NCI-H2196 (cell line): ENCODE data around the gene ERICH6B.

Experiments
- DNase-seq: peaks from one replicate; lab custom pipeline; 2025; ENCODE audit not compliant: unreplicated experiment; lab: John Stamatoyannopoulos, UW

The ERICH6B gene

DNA sequence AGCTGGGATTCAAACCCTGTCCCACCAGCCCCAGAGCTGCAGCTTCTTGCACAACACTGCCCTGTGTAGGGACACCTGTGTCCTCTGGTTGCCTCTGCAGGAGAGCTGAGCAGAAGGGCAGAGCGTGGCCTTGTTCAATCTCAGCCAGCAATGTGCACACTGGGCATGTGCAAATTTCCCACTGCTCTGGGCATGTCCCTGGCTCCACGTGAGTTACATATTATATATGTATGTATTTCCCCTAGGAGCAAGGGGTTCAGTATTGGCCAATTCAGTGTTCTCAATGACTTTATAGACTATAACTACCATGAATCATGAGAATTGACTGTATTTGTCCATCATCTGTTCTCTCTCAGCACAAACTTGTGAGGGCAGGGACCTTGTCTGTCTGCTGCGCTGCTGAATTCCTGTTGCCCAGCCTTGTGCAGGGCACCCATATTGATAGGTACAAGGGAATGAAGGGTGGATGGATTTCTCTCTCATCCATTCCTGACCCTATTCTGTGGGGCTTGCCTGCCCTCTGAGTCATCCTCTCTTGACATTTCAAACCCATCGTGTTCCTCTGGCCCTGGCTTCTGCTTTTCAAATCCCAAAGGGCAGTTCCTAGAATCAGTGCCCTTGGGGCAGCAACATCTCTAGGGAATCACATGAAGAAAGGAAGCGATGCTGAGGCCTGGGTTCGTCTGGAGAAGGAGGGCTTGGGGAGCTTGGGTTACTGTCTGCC, 69.7 kb downstream of the ERICH6B start:
- no peak for DNase-seq

DNA sequence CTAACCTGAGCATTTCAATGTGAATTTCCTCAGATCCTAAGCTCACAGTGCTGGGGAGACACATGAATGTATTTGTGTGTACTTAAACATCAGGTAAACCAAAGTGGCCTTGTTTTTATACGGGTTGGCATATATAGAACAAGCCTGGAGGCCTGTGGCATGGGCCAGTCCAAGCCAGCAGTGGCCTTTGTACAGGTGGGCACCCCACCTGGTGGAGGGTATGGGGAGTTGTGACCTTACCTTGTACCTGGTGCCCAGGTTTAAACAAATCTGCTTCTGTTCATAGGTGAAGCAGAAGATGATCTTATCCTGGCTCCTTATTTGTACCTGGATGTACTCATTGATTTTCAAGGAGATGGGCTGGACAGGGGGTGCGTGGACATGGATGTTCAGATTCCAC, 71.0 kb downstream of the ERICH6B start:
- no peak for DNase-seq

DNA sequence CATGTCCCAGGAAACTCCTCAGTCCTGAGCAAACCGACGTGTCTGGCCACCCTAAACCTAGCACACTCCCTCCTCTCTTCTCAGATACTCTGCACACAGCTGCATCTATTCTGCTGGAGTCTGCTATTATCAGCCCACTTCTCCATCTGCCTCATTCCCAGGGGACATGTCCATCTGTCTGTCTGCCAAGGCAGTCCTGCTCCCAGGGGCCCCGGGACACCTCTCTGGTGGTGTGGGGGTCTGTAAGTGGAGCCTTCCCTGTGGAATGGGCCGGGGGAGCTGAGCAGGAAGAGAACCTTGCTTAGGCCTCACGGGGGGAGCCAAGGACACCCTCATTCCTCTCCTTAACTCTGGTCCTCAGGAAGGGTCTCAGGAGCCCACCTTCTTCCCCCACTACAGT, 72.7 kb downstream of the ERICH6B start:
- no peak for DNase-seq

DNA sequence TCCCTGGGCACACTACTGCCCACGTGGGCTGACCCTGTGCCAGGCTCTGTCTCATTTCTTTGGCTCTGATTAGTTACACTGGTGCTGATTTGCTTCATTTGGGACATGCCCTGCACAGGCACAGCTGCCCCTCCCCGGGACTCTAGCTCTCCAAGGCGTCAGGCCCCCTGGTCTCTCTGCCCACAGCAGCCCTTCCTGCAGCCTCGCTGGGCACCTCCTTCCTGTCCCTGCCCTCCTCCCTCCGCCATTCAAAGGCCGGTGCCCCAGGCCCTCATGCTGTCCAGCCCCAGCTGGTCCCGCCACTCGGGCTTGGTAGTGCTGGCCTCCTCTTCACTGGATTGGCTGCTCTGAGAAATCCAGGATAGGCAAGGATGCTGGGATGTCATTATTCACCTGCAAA, 73.1 kb downstream of the ERICH6B start:
- no peak for DNase-seq

DNA sequence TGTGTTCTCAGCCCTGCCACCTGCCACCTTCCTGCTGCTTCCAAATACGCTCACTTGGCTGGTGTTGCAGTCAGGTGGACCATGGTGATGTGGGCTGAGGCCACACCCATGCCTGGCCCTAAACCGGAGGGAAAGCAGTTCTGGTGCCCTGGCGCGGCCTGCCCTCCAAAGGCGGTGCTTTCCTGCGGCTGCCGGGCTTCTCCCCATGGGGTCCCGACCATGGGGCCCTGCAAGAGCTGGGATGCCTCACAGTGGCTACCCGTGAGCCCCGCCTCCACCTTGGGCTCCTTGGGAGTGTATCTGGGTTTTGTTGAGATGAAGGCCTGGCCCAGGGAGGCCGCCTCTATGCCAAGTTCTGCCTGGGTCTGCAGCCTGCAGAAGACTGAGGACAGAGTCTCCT, 73.7 kb downstream of the ERICH6B start:
- no peak for DNase-seq

DNA sequence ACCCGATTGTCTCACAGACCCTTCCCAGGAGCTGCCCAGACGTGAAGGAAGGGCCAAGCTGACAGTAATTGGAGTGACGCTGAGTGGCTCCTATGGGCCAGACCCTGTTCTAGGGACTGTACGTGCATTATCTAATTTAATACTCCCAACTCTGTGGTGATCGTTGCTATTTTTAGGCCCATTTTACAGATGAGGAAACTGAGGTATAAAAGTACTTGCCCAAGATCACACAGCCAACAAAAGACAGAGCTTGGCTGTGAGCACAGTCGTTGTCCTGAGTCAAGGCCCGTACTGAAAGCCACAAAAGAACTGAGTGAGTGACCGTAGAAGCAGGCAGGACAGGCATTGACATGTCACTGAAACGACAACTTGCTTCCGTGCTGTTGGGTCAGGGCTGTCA, 74.7 kb downstream of the ERICH6B start:
- DNase-seq, result no peak

DNA sequence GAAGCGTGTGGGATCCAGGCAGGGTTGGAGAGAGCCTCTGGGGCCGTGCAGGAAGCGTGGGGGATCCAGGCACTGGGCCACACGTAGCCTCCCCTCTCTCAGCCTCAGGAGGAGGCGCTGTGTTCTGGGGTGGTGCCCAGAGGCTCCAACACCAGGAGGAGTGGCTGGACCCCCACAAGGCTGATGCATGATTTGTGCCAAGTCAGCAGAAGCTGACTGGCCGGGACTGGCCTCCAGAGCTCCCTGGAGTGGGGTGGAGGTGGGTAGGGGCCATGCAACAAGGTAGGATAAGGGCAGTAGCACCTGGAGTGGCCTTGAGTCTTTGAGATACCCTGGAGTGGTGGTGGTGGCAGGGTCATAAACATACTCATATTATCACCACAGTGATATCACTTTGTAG, 75.3 kb downstream of the ERICH6B start:
- DNase-seq, result no peak

DNA sequence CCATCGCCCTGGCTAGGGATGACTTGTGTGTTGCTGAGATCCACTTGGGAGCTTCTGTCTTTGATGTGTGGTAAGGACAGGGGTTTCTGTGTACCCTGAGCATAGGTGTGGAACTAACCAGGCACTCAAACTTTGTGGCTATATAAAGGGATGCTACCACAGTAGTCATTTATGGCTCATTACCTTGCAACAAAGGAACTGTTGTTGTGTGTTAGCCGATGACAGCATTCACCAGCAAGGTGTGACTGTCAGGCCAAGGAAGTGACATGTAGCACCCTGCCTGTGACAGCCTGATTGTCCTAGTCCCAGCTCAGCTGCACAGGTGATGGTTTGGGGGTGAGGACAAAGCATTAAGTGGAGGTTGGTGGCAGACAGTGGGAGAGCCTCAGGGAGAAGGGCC, 77.2 kb downstream of the ERICH6B start:
- DNase-seq, result no peak

DNA sequence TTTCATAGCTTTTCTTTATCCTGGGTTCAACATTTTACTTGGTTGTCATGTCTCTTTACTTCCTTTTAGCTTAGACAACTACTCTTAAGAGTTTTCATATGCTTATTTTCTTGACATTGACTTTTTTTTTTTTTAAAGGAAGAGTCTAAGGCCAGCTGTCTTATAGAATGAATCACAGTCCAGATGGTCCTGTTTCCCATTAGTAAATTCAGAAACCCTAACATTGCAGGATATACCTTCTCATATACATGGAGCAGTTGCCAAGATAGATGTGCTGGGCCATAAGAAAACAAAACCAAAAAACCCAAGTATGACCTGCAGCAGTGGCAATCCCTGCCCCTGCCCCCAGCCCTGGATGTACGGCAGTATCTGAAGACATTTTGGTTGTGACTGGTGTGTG, 78.0 kb downstream of the ERICH6B start:
- DNase-seq, result no peak

DNA sequence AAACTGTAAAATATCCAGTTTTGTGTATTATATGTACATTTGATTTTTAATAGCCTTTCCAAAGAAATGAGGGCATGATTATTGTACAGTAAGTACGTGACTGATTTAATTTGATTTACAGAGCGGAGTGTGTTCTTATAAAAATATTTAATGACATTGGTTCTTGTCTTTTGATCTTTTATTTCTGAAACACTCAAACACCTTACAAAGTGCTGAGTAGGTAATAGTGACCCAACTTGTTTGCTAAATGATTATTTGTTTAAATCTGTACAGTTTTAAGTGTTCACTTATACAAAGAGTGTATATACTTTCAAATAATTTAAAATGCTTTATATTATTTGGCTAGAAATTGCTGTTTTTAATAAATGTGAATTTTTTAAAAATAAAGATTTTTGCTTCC, 79.3 kb downstream of the ERICH6B start:
- no peak for DNase-seq

DNA sequence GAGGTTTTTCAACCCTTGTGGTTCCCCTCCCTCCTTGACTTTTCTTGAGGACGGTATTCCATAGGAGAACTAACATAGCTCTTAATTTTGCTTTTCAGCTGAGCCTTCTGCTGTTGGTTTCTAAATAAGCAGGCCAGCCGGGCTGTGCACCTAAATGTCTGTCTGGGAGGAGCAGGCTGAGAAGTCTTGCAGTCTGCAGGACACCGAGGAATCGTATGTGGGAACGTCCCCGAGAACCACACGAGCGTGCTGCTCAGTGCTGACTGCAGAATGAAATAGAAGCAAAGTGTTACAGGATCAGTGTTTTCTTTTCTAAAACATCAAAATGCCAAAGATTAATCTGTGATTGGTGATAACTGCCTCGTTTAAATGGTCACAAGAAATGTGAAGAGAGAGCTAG, 80.9 kb downstream of the ERICH6B start:
- no peak for DNase-seq

DNA sequence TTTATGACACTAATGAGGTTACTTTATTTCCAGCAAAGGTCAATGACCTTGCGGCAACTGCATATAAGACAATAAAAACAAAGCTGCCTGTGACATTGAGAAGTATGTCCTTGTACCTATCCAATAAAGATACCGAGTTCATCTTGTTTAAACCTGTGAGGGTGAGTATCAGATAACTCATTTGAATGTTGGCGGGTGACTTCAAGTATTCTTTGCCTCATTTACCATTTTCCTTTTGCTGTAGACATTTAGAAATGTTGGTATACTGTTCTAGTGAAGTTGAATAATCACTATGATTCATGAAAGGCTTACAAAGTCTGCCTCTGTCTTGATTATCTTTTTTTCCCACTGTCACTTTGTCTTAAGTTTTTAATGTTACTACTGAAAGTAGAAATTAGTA, 85.8 kb downstream of the ERICH6B start:
- DNase-seq, result no peak

DNA sequence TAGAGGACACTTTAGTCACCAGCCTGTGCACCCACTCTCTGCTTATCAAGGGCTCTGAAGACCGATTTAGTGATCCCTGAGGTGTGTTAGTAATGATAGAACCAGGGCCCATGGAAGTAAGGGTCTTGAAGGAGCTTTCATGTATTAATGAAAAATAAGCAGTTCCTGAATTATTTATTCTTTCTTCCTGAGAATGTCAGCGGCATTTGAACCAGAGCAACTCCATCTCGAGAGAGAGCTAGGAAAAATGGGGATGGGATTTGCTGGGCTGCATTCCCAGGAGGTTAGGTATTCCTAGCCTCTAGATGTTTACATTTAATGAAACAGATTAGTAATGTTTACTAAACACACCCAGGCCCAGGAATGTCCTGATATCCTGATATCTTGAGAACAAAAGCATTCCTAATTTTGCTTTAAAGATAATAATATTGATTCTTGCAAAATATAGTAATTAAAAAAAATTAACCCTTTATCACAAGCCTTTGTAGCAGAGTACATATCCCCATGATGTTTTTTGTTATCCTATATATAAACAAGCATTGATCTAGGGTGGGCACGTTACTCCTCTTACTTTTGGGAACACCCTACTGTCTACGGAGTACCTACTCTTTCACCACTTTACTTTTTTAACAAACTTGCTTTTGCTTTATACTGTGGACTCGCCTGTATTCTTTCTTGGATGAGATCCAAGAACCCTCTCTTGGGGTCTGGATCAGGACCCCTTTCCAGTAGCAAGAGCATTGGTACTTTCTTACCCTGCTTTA, 87.7 kb downstream of the ERICH6B start:
- DNase-seq, result no peak

DNA sequence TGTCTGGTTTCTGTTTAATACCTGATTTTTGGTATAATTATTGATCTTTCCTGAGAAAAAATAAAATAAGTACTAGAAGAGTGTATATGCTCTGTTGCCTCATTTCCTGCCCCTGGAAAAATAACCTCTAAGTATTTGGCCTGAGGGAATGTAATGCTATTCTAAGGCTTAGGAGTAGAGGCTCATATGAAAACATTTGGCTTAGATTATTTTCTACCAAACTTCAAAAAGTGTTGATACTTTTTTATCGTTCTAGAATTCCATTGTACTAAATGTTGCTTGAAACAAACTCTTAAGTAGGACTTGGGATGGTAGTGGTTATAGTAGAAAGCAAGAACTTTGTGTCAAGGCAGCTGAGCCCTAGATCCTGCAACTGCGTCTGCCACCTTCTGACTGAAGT, 93.0 kb downstream of the ERICH6B start:
- no peak for DNase-seq

DNA sequence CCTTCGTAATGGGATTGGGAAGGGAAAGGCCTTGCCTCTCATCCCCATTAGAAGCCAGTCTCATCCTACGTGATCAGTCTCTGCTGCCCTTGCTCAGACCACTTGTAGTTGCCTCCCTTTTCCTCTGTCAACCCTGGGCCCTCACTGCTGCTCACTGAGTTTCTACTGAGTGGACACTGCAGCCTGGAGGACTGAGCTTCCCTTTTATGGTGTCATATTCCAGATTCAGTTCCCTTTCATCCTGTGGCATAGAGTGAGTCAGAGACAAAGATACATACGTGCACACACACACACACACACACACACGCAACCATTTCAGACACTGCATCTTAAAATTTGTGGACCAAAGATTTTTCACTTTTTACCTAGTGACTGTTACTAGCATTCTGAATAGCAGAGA, 94.2 kb downstream of the ERICH6B start:
- no peak for DNase-seq

DNA sequence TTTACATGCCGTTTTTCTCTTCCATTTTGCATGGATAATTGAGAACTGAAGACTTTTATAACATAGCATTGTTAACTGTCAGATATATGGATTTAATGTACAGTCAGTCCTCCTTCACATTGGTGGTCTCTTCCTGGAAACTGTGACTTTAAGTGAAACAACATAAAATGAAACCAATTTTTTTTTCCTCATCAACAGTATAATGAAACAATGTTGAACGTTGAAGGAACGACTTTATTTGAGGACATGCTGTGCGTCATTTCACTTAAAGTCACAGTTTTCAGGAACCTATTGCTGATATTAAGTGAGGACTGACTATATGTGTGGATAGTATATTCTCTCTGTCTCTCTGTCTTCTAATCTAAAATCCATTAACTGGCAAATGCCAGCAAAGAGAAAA, 96.0 kb downstream of the ERICH6B start:
- DNase-seq, result no peak

DNA sequence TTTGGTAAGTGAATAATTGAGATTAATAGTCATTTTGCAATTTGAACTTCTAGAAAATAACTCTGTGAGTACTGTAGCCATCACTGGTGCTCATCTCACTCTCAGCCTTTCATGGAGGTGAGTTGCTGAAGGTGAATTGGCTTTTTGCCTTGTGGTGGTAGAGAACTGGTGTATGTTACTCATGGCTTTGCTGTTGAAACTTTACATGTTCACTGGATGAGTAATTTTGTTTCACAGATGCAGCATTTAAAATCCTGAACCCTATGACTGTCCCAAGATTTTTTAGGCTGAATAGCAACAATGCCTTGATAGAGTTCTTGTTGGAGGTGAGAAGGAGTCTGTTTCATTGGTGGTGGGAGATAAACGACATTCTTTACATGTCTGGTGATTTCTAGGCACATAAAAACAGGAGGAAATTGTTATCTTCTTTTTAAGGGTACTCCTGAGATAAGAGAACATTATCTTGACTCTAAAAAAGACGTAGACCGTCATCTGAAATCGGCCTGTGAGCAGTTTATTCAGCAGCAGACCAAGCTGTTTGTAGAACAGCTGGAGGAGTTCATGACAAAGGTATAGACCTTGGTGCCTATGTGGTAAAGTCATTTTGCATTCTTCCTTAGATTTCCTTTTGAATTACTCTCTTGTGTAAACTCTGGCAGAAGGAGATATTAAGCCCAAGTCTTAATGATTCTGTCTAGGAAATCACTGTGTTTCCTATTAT, 96.9 kb downstream of the ERICH6B start:
- no peak for DNase-seq

DNA sequence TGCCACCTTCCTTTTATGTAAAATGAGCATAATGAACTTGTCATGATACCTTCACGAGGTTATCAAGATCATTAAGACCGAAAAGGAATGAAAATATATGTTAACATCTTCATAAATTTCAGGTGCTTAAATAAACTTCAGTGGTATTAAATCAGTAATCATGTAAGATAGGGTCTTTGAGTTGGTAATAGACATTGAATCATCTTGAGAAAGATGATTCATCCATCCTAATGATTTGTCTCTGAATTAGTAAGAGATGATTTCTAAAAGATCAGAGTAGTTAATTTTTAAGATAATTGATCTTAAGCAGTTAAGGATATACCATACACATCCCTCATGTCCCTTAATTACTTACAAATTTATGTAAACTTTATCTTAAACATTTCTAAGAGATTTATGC, 98.8 kb downstream of the ERICH6B start:
- no peak for DNase-seq

DNA sequence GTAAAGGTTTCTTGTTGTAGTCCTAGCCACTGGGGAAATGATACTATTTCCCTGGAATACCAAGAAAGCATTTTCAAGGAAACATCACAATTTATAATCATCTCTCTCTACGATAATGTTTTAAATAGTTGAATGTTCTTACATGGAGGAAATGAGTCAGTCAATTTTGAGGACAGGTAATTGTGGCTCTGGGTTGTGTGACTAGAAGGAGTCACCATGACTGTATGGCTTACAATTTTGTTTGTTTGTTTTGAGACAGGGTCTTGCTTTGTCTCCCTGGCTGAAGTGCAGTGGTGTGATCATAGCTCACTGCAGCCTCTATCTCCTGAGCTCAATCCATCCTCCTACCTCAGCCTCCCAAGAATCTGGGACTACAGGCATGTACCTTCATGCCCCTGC, 103.4 kb downstream of the ERICH6B start:
- no peak for DNase-seq

DNA sequence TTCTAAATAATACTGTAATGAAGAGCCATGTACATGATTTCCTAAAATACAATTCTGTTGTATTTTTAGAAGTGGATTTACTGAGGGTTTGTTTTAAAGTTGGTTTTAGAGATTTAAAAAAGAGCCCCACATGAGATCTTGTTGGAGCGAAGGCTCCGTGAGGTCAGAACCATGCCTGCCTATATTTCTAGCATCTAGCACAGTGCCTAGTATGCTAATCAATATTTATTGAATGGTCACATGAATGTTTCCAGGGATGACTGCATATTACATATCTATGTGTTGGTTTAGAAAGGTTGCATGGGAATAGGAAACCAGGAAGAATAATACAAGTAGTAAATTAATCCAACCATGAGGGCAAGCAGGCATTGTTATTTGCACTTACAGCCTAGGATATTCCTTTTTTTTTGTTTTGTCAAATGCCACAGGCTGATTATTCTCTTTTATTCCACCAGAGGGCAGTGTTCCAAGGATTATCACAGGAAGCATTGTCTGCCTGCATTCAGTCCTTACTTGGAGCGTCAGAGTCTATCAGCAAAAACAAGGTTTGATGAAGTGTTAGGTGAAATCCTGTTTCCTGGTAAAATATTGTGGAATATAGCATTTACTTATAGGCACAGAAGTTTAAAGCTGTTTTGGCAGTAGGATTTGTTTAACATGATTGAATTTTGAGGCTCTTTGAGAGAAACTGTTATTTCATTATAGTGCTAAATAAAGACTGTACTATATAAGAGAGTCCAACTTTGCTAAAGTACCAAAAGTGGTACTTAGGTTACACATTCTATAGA, 104.0 kb downstream of the ERICH6B start:
- peak; percentile 23 for DNase-seq

DNA sequence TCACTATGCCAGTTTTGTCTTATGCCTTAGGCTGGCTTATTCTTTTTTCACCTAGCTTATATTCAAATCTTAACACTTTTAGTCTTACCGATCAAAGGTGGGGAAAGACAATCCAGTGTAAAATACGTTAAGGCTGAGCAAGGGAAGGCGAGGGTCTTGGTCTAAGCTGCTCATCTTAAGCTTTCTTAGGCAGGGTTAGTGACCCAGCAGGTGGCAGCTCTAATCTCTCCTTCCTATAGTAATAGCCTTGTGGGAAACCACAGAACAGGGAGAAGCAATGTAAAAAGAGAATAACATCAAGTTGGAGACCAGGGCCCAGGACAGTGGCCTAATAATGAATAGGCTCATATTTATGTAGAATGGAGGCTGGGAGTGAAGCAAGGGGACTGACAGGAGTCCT, 104.9 kb downstream of the ERICH6B start:
- DNase-seq, result no peak
